Adrenal gland (tissue), 12 donors: ENCODE results near the gene SPINK5. TPM values are rescaled to one million over a fixed set of nuclear protein-coding genes. Genes with fewer than 3 reads are reported as not detected.
A peak's percentile ranks its signal among the peaks of the same experiment; 100 is the strongest.

ENCODE experiments used
- DNase-seq, 7 donors: peaks; one replicate each; pipeline ENCODE4 v3.0.0-alpha.2; 2019 to 2020
- H3K27ac ChIP-seq, 5 donors: fragments of 200-600 bp; sonication (generic) in 4 of 5; 1 replicate in 3 of 5; 2 replicates in 2 of 5; pipeline versions ENCODE4 v1.5.1 to v1.8.0; 2016 to 2020; ENCODE audit warnings: mild to moderate bottlenecking in 1 of 5
- H3K27me3 ChIP-seq: fragments of 200-600 bp; 2 replicates; pipeline ENCODE4 v1.8.0; 2021
- H3K36me3 ChIP-seq, 2 donors: fragments of 200-600 bp; replicated peaks in 1 of 2; 1 replicate in 1 of 2; 2 replicates in 1 of 2; pipeline versions ENCODE4 v1.5.1 to v1.8.0; 2018 to 2022
- H3K4me1 ChIP-seq, 2 donors: fragments of 200-600 bp; replicated peaks in 1 of 2; 1 replicate in 1 of 2; 2 replicates in 1 of 2; pipeline versions ENCODE4 v1.5.1 to v1.8.0; 2018 to 2021
- H3K4me3 ChIP-seq, 4 donors: fragments of 200-600 bp; sonication (generic) in 3 of 4; one replicate each; pipeline ENCODE4 v1.5.1; 2016 to 2018
- H3K9me3 ChIP-seq, 3 donors: fragments of 200-600 bp; sonication (generic) in 1 of 3; replicated peaks in 1 of 3; 1 replicate in 2 of 3; 2 replicates in 1 of 3; pipeline versions ENCODE4 v1.5.1 to v1.8.0; 2016 to 2021
- CTCF ChIP-seq, 6 experiments: fragments of 450-650 bp in 4 of 6; fragments of 200-600 bp in 2 of 6; sonication (generic) in 1 of 6; IDR thresholded peaks; 1 replicate in 5 of 6; 2 replicates in 1 of 6; pipeline versions ENCODE4 v1.5.1 to v1.8.0; 2016 to 2021; ENCODE audit warnings: antibody characterized with exemption in 6 of 6, mild to moderate bottlenecking in 2 of 6, moderate library complexity in 1 of 6
- POLR2A ChIP-seq, 2 donors: fragments of 450-650 bp; IDR thresholded peaks; one replicate each; pipeline ENCODE4 v1.6.1; 2017; ENCODE audit warnings: antibody characterized with exemption in 2 of 2, mild to moderate bottlenecking in 2 of 2, moderate library complexity in 1 of 2
- WGBS, 4 donors: extraction: QIAGEN DNeasy Blood & Tissue Kit in 2 of 4; methylation state at CpG; one replicate each; pipeline versions ENCODE4 v1.1.5 to v1.1.7; 2013 to 2017; 5-methylcytosine and 5-hydroxymethylcytosine counted together
- intact Hi-C, 2 donors: fragments of 100-400 bp; cut with DNase I; formaldehyde crosslinking; loops; one replicate each; pipeline versions ENCODE4 v1.14.1 to v1.15.0; 2022 to 2023
- polyA plus RNA-seq, 3 donors: library from polyadenylated mRNA; stranded (reverse); fragments of 200-250 nt in 2 of 3; fragments of 350-450 nt in 1 of 3; fragmentation: Illumina TruSeq in 1 of 3; extraction: RNeasy Lipid Tissue Mini Kit (QIAGEN cat#74804) in 1 of 3; gene quantifications; one replicate each; pipeline ENCODE4 v1.2.3, GENCODE V29; 2013 to 2014
- total RNA-seq, 9 donors: library from RNA; depleted of rRNA in 4 of 9; stranded (reverse); fragments of >200 nt in 4 of 9; fragments of 120-200 nt in 1 of 9; fragmentation: NEBNext Ultra II Directional in 1 of 9; extraction: Animal tissue kit (Norgen Biotek cat#: 25700) in 1 of 9; gene quantifications; one replicate each; pipeline versions ENCODE4 v1.1.0 to v1.2.4, GENCODE V29; 2013 to 2023
- donor health status: healthy with polysubstance abuse.
- donor health status: Bipolar disorder and iron deficiency.
- donor health status: DM: yes; HTN: yes; CAD: no.
- donor health status: DM: no; HTN: no; CAD: no.
- donor health status: DM: no; HTN: no; CAD: no.
- donor health status: DM: yes; HTN: yes; CAD: no.

Gene SPINK5
- total and polyA plus RNA-seq, 12 donors: 0.13 to 3.5 (median 0.40) TPM; not detected in 3

GRCh38 chr5:148140846-148141245 is 77.1 kb downstream of the SPINK5 start:
- no peaks in the 10 kb centered on the region for H3K9me3 ChIP-seq
- no peaks in the 10 kb centered on the region for H3K36me3 ChIP-seq
- DNase-seq: no peak
- TF ChIP-seq CTCF (IDR thresholded peaks at IDR 0.05) (no peak), POLR2A (IDR thresholded peaks at IDR 0.05) (no peak)
- no peaks in the 10 kb centered on the region for H3K27me3 ChIP-seq
- H3K4me3 ChIP-seq: no peak overlapping the region
- H3K27ac ChIP-seq: no peak overlapping the region
- 75 to 91% (median 83%) methylated on average over 3 of the region's 3 CpGs for WGBS, 4 donors
- no peaks in the 10 kb centered on the region for H3K4me1 ChIP-seq
- intact Hi-C loops: no loop called here

- TF ChIP-seq POLR2A (IDR thresholded peaks at IDR 0.05) (no peak), CTCF (IDR thresholded peaks at IDR 0.05) (no peak)
- WGBS, 4 donors: 57 to 80% (median 72%) methylated on average over 2 of the region's 2 CpGs
Observed at GRCh38 chr5:148141645-148142044, 77.9 kb downstream of the SPINK5 start.

DNA sequence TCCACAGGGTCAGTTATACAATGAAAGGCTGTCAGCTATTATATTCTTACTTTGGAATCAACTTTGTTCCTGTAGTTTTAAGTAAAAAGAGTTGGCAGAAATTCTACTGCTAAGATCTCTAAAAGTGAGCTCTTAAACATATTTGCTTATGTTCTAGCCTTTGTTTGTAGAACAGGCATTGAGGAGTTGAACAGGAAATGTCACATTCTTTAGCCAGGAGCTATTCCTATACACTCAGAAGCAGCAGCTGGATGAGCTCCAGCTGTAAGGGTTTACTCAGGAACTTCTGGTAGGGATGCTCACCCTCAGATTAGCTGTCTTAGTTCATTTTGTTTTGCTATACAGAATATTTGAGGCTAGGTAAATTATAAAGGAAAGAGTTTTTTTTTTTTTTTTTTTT is 82.1 kb downstream of the SPINK5 start:
- Histone ChIP-seq H3K4me3 (no peak overlapping the region), H3K4me1 (no peaks in the 10 kb centered on the region), H3K27ac (no peak overlapping the region), H3K27me3 (no peaks in the 10 kb centered on the region), H3K36me3 (no peaks in the 10 kb centered on the region), H3K9me3 (no peaks in the 10 kb centered on the region)
- no peak for TF ChIP-seq CTCF (IDR thresholded peaks at IDR 0.05)
- intact Hi-C loops: no loop called here
- DNase-seq: peak in 1 of 7 donors; percentile 4

More at GRCh38 chr5:148141645-148142044, 77.9 kb downstream of the SPINK5 start:
- no peak for DNase-seq
- Histone ChIP-seq H3K4me1 (no peaks in the 10 kb centered on the region), H3K4me3 (no peak overlapping the region), H3K27ac (no peak overlapping the region), H3K27me3 (no peaks in the 10 kb centered on the region), H3K9me3 (no peaks in the 10 kb centered on the region), H3K36me3 (no peaks in the 10 kb centered on the region)
- intact Hi-C loops: no loop called here

DNA sequence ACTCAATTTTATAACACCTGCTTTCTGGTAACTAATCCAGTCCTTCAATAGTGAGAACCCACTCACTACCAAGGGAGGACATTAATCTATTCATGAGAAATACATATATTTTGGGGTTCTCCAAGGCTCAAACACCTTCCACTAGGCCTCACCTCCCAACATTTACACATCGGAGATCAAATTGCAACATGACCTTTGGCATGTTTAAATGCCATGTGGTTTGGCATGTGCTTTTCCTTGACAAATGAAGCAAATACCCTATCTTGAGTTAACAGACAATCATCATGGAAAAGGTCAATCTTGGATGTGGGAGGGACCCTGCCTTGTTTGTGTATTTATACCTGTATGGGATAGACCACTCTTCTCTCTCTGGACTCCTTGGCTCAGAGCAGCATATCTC is 82.7 kb downstream of the SPINK5 start:
- H3K4me3 ChIP-seq: no peak overlapping the region
- no peaks in the 10 kb centered on the region for H3K9me3 ChIP-seq
- DNase-seq: no peak
- H3K4me1 ChIP-seq: no peaks in the 10 kb centered on the region
- intact Hi-C loops: no loop called here
- no peaks in the 10 kb centered on the region for H3K36me3 ChIP-seq
- no peak for TF ChIP-seq CTCF (IDR thresholded peaks at IDR 0.05)
- H3K27ac ChIP-seq: no peak overlapping the region
- WGBS, 4 donors: 80 to 100% (median 90%) methylated on average over 1 of the region's 1 CpG
- H3K27me3 ChIP-seq: no peaks in the 10 kb centered on the region
